IMR-90 (cell line): ENCODE results near the gene LMAN2. TPM values are rescaled to one million over a fixed set of nuclear protein-coding genes. Genes with fewer than 3 reads are reported as not detected.

ENCODE experiments used
- ATAC-seq: fragments of 200-7000 bp; cut with Tn5 transposase; 2 replicates; pipeline ENCODE4 v1.9.1; 2020; ENCODE audit warnings: low read depth, mild to moderate bottlenecking, moderate library complexity
- BruUV-seq: library from RNA; stranded (reverse); fragments of 400-500 nt; replicated peaks from 2 replicates; lab custom pipeline; 2021; lab: Mats Ljungman, UMichigan
- CTCF ChIA-PET: fragments of 300-600 bp; formaldehyde crosslinking; extraction: SDS; loops from one replicate; lab custom pipeline; 2021; ENCODE audit warnings: antibody characterized with exemption; lab: Yijun Ruan, JAX
- POLR2A ChIA-PET: fragments of 300-600 bp; sonication (Branson Sonifier 250); formaldehyde crosslinking; loops from one replicate; lab custom pipeline; 2022; ENCODE audit warnings: antibody characterized with exemption; ENCODE audit not compliant: unreplicated experiment; lab: Charles Lee
- DNase-seq: peaks from one replicate; pipeline ENCODE4 v3.0.0; 2013
- H2AFZ ChIP-seq: replicated peaks from 2 replicates; pipeline ENCODE3; 2013; ENCODE audit warnings: low read length, mild to moderate bottlenecking; ENCODE audit not compliant: poor library complexity
- H2AK5ac ChIP-seq: 2 replicates; pipeline ENCODE4 v1.6.1; 2013; ENCODE audit warnings: low read depth, low read length, inconsistent platforms
- H2AK9ac ChIP-seq: replicated peaks from 2 replicates; pipeline ENCODE3; 2013; ENCODE audit warnings: mild to moderate bottlenecking, low read depth, low read length, moderate library complexity; ENCODE audit not compliant: poor library complexity
- H2BK120ac ChIP-seq: 2 replicates; pipeline ENCODE4 v1.6.1; 2013; ENCODE audit warnings: low read depth, low read length, inconsistent platforms
- H2BK15ac ChIP-seq: 3 replicates; pipeline ENCODE4 v1.6.1; 2013; ENCODE audit warnings: low read depth, low read length, inconsistent platforms
- H2BK20ac ChIP-seq: 2 replicates; pipeline ENCODE4 v1.6.1; 2013; ENCODE audit warnings: low read depth, mild to moderate bottlenecking, inconsistent platforms, low read length, moderate library complexity
- H2BK5ac ChIP-seq: 2 replicates; pipeline ENCODE4 v1.6.1; 2013; ENCODE audit warnings: mild to moderate bottlenecking, low read depth, low read length, inconsistent platforms; ENCODE audit not compliant: poor library complexity, severe bottlenecking
- H3K14ac ChIP-seq: replicated peaks from 2 replicates; pipeline ENCODE4 v1.6.1; 2013; ENCODE audit warnings: low read depth, low read length, inconsistent platforms
- H3K18ac ChIP-seq: 2 replicates; pipeline ENCODE4 v1.6.1; 2013; ENCODE audit warnings: low read depth, low read length, control low read depth
- H3K23ac ChIP-seq: 2 replicates; pipeline ENCODE4 v1.6.1; 2013; ENCODE audit warnings: low read depth, low read length, inconsistent platforms
- H3K27ac ChIP-seq: 2 replicates; pipeline ENCODE4 v1.5.1; 2013; ENCODE audit warnings: mild to moderate bottlenecking, control low read depth, low read length; ENCODE audit not compliant: insufficient read depth
- H3K27me3 ChIP-seq: 2 replicates; pipeline ENCODE4 v1.6.1; 2013; ENCODE audit warnings: low read length; ENCODE audit not compliant: control insufficient read depth, insufficient read depth
- H3K36me3 ChIP-seq: 2 replicates; pipeline ENCODE4 v1.6.1; 2013; ENCODE audit warnings: low read length, mixed read lengths; ENCODE audit not compliant: control insufficient read depth, insufficient read depth
- H3K4ac ChIP-seq: 2 replicates; pipeline ENCODE4 v1.6.1; 2013; ENCODE audit warnings: low read depth, low read length, inconsistent platforms
- H3K4me1 ChIP-seq: 2 replicates; pipeline ENCODE4 v1.6.1; 2013; ENCODE audit warnings: low read length, mixed read lengths; ENCODE audit not compliant: control insufficient read depth, insufficient read depth
- H3K4me2 ChIP-seq: 2 replicates; pipeline ENCODE4 v1.6.1; 2013; ENCODE audit warnings: low read depth, mild to moderate bottlenecking, control low read depth, low read length, moderate library complexity
- H3K4me3 ChIP-seq: 2 replicates; pipeline ENCODE4 v1.5.1; 2013; ENCODE audit warnings: low read depth, mild to moderate bottlenecking, control low read depth, low read length, moderate library complexity; ENCODE audit not compliant: insufficient read depth
- H3K56ac ChIP-seq: 2 replicates; pipeline ENCODE4 v1.6.1; 2013; ENCODE audit warnings: low read length, inconsistent platforms; ENCODE audit not compliant: insufficient read depth; ENCODE audit errors: extremely low read depth
- H3K79me1 ChIP-seq, 2 experiments: 2 replicates each; pipeline ENCODE4 v1.6.1; 2013; ENCODE audit warnings: low read length in 2 of 2, inconsistent platforms in 1 of 2, low read depth in 1 of 2
- H3K9ac ChIP-seq: 2 replicates; pipeline ENCODE4 v1.6.1; 2013; ENCODE audit warnings: low read depth, low read length, control low read depth
- H3K9me1 ChIP-seq: 2 replicates; pipeline ENCODE4 v1.6.1; 2013; ENCODE audit warnings: low read length, inconsistent platforms; ENCODE audit not compliant: insufficient read depth
- H3K9me3 ChIP-seq: 2 replicates; pipeline ENCODE4 v1.6.1; 2013; ENCODE audit warnings: low read length; ENCODE audit not compliant: control insufficient read depth, insufficient read depth
- H4K20me1 ChIP-seq: 2 replicates; pipeline ENCODE4 v1.6.1; 2013; ENCODE audit warnings: low read length, inconsistent platforms; ENCODE audit not compliant: insufficient read depth
- H4K5ac ChIP-seq: 2 replicates; pipeline ENCODE4 v1.6.1; 2013; ENCODE audit warnings: mild to moderate bottlenecking, low read depth, low read length, control low read depth
- H4K8ac ChIP-seq, 2 experiments: 2 replicates each; pipeline ENCODE4 v1.6.1; 2013; ENCODE audit warnings: low read depth in 2 of 2, low read length in 2 of 2, control low read depth in 1 of 2, inconsistent platforms in 1 of 2
- H4K91ac ChIP-seq: 2 replicates; pipeline ENCODE4 v1.6.1; 2013; ENCODE audit warnings: low read depth, low read length, inconsistent platforms; ENCODE audit not compliant: insufficient read depth
- BHLHE40 ChIP-seq: fragments of 150-350 bp; IDR thresholded peaks from 2 replicates; pipeline ENCODE4 v1.6.1; 2016; ENCODE audit warnings: mild to moderate bottlenecking, low read depth, low read length
- FOS ChIP-seq: fragments of 150-350 bp; IDR thresholded peaks from 2 replicates; pipeline ENCODE4 v1.6.1; 2016; ENCODE audit warnings: low read depth, low read length
- MAZ ChIP-seq: IDR thresholded peaks from 2 replicates; pipeline ENCODE4 v1.6.1; 2012; ENCODE audit warnings: low read depth, mild to moderate bottlenecking, low read length, improper control_type of control experiment, moderate library complexity, borderline replicate concordance
- WGBS, 2 experiments: methylation state at CpG; one replicate each; pipeline versions ENCODE4 v1.1.5 to v1.1.7; 2013; ENCODE audit warnings: missing lambda C conversion rate in 2 of 2; ENCODE audit not compliant: insufficient read length in 1 of 2; ENCODE audit errors: extremely low coverage in 2 of 2; 5-methylcytosine and 5-hydroxymethylcytosine counted together
- dilution Hi-C: fragments of 300-500 bp; cut with HindIII; formaldehyde crosslinking; loops from one replicate; pipeline ENCODE4 v1.14.3; 2018; ENCODE audit warnings: low sequenced_read_pairs; ENCODE audit not compliant: unreplicated experiment
- in situ Hi-C: fragments of 300-500 bp; cut with MboI; formaldehyde crosslinking; loops from 3 replicates; pipeline ENCODE4 v1.14.3; 2019; ENCODE audit warnings: low sequenced_read_pairs, inconsistent platforms, mixed read lengths
- intact Hi-C: fragments of 100-400 bp; cut with micrococcal nuclease; formaldehyde crosslinking; loops from 2 replicates; pipeline ENCODE4 v1.10.0; 2022
- polyA plus RNA-seq, 3 experiments: library from polyadenylated mRNA; depleted of rRNA; stranded (reverse); fragments of >200 nt; gene quantifications; 2 replicates each; pipeline ENCODE4 v1.2.3, GENCODE V29; 2012; ENCODE audit warnings: low replicate concordance in 1 of 3
- total RNA-seq: library from RNA; depleted of rRNA; stranded (reverse); fragments of >200 nt; gene quantifications from 2 replicates; pipeline ENCODE4 v1.2.3, GENCODE V29; 2012
- TF ChIP-seq, protein P1 (sequence below): fragments of 150-350 bp; IDR thresholded peaks from 2 replicates; pipeline ENCODE4 v1.6.1; 2016; ENCODE audit warnings: low read depth, mild to moderate bottlenecking, low read length, moderate library complexity, borderline replicate concordance

The LMAN2 gene
- total and polyA plus RNA-seq, 2 of the 4 experiments (the other 2 are of a cell fraction), result 253 to 303 TPM

DNA sequence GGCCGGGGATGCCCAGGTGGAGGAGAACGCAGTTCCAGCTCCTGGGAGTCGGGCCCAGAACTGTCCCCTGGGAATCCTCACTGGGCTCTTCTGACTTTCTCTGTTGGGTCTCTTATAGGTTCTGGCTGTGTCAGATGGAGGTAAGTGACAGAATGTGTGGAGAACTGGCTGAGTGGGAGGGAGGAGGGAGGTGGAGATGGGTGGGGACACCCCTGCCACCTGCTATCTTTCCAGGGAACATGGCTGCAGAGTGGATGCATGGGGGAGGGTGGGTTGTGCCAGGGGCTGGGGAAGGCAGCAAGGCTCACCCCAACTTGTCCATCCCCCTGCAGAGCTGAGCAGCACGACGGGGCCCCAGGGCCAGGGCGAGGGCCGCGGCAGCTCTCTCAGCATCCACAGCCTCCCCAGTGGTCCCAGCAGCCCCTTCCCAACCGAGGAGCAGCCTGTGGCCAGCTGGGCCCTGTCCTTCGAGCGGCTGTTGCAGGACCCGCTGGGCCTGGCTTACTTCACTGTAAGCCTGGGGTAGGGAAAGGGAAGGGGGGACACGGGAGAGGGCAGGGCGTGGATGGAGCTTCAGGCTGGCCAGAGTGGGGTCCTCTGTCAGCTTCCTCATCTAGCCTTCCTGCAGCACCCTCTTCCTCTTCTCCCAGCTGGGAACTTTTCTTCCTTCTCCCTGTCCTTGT is 14.5 kb upstream of the LMAN2 start (continued):
- TF ChIP-seq MAZ (no peak), BHLHE40 (no peak)

DNA sequence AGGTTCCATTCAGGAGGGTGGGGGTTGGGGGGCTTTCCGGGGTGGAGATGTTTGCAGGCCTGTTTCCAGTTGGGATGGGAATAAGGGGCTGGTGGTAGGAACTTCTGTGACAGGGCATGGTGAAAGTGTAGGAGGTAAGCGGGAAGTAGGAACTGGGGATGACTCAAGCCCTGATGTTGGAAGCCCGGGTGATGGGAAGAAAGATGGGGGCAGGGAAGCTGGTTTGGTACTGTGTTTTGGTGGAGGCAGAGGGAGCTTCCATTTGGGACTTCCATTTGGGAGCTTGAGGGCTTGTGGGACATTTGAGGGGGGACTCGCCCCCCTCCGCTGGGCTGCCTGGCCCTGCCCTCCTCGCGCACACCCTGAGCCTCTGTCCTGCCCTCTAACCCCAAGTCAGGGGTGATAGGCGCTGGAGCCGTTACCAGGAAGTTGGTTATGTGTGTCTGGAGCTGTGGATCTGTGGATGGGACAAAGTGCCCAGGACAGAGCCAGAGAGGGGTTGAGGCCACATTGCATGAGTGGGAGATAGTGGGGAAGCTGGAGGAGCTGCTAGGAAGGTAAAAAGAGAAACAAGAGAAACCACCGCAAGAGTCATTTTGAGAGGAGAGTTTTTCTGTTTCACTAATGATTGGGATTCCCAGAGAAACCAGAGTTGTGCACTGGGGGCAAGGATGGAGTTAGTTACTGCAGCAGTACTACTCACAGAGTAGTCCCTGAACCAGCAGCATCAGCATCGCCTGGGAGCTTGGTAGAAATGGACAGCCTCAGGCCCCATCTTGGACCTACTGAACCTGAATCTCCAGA is 12.9 kb upstream of the LMAN2 start:
- Histone ChIP-seq H2AK9ac (no peak overlapping the region), H4K5ac (no peak overlapping the region), H3K4ac (no peak overlapping the region), H3K36me3 (no peaks in the 10 kb centered on the region), H3K56ac (no peak overlapping the region), H2BK5ac (no peak overlapping the region), H4K20me1 (no peaks in the 10 kb centered on the region), H3K9me3 (no peaks in the 10 kb centered on the region), H3K4me1 (peaks cover 9% of the 10 kb centered on the region; the same call in 1 of the 2 replicates), H3K23ac (no peak overlapping the region), H3K4me2 (no peak overlapping the region), H2BK20ac (no peak overlapping the region), H3K4me3 (no peak overlapping the region), H4K8ac (no peak overlapping the region), H3K18ac (no peak overlapping the region), H2BK120ac (no peak overlapping the region), H4K91ac (no peak overlapping the region), H3K14ac (no peak overlapping the region), H3K27me3 (peaks cover 19% of the 10 kb centered on the region), H3K79me1 (no peaks in the 10 kb centered on the region), H3K9me1 (no peaks in the 10 kb centered on the region), H3K27ac (no peak overlapping the region), H2AK5ac (no peak overlapping the region), H2BK15ac (no peak overlapping the region), H2AFZ (peak overlapping the region; percentile 32), H3K9ac (no peak overlapping the region)
- POLR2A ChIA-PET, result interaction anchor here (0.6 kb wide), 1 partner anchor 46 kb away, joined by 3 read pairs; no protein-coding TSS in a partner anchor
- WGBS, 2 experiments, result 100% methylated on average over 3 of the region's 11 CpGs; no CpG with 5 or more reads in 1 of the 2 experiments
- in situ Hi-C loops (no loop called here), intact Hi-C loops (no loop called here), dilution Hi-C loops (no loop called here)
- BruUV-seq, result no TSS peak
- TF ChIP-seq FOS, result no peak
- TF ChIP-seq, protein P1, sequence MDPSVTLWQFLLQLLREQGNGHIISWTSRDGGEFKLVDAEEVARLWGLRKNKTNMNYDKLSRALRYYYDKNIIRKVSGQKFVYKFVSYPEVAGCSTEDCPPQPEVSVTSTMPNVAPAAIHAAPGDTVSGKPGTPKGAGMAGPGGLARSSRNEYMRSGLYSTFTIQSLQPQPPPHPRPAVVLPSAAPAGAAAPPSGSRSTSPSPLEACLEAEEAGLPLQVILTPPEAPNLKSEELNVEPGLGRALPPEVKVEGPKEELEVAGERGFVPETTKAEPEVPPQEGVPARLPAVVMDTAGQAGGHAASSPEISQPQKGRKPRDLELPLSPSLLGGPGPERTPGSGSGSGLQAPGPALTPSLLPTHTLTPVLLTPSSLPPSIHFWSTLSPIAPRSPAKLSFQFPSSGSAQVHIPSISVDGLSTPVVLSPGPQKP, result no peak
- CTCF ChIA-PET, result interaction anchor here (0.7 kb wide), 1 partner anchor 9 kb away, joined by 9 read pairs; no protein-coding TSS in a partner anchor
- ATAC-seq, result no peak
- DNase-seq, result no peak
